ENCODE data around the gene PRPF6.
"Not testable (repeated sequence)": the region's sequence is repeated elsewhere in the genome, so short reads cannot be mapped to it uniquely, and the experiment has no call there.

The PRPF6 gene

GRCh38 chr20:63974402-63975200 is 6.3 kb upstream of the PRPF6 start:
- FAIRE-seq, result no peak

- not testable (repeated sequence) for FAIRE-seq
These were observed 4.4 kb upstream of the PRPF6 start for GRCh38 chr20:63976511-63976910.

GRCh38 chr20:63976980-63977738 is 3.8 kb upstream of the PRPF6 start:
- no peak for FAIRE-seq

GRCh38 chr20:63977739-63978276 is 3.1 kb upstream of the PRPF6 start:
- FAIRE-seq, result no peak

- no peak for FAIRE-seq
These were observed 2.4 kb upstream of the PRPF6 start for GRCh38 chr20:63978319-63979228.

- no peak for FAIRE-seq
These were observed 1.7 kb upstream of the PRPF6 start for GRCh38 chr20:63979229-63979556.

- FAIRE-seq, result no peak
These were observed 1.2 kb upstream of the PRPF6 start, which contains the start of gene SAMD10 for GRCh38 chr20:63979557-63980316. SAMD10 (minus strand) TSS chr20:63979642; CDS start chr20:63979467, 175 bp downstream.

- no peak for FAIRE-seq
These were observed 571 bp upstream of the PRPF6 start for GRCh38 chr20:63980317-63980805.

- no peak for FAIRE-seq
These were observed 2.0 kb downstream of the PRPF6 start for GRCh38 chr20:63982937-63983336.

GRCh38 chr20:64000906-64001305 is 20.0 kb downstream of the PRPF6 start:
- FAIRE-seq, result no peak

GRCh38 chr20:64001607-64002011 is 20.7 kb downstream of the PRPF6 start:
- FAIRE-seq, result no peak

- no peak for FAIRE-seq
These were observed 23.2 kb downstream of the PRPF6 start for GRCh38 chr20:64003960-64004725.

- FAIRE-seq, result no peak
These were observed 24.5 kb downstream of the PRPF6 start for GRCh38 chr20:64005394-64005793.

- FAIRE-seq, result no peak
These were observed 25.6 kb downstream of the PRPF6 start for GRCh38 chr20:64006490-64006889.

GRCh38 chr20:64006902-64007301 is 26.0 kb downstream of the PRPF6 start:
- no peak for FAIRE-seq

- FAIRE-seq, result no peak
These were observed 29.0 kb downstream of the PRPF6 start for GRCh38 chr20:64009811-64010387.

GRCh38 chr20:64010711-64011237 is 29.8 kb downstream of the PRPF6 start:
- no peak for FAIRE-seq

GRCh38 chr20:64011366-64011779 is 30.4 kb downstream of the PRPF6 start:
- FAIRE-seq, result no peak

- not testable (repeated sequence) for FAIRE-seq
These were observed 31.6 kb downstream of the PRPF6 start for GRCh38 chr20:64012385-64013154.

Measured in colon (tissue), 2 donors.